OCI-M2 (cell line): ENCODE measurements around the gene TNK2.

ENCODE experiments used
- DNase-seq: peaks from one replicate; lab custom pipeline; 2025; ENCODE audit not compliant: unreplicated experiment; lab: John Stamatoyannopoulos, UW

Gene TNK2

GRCh38 chr3:195854628-195855294, 53.6 kb downstream of the TNK2 start:
- DNase-seq: no peak

GRCh38 chr3:195853996-195854395, 54.4 kb downstream of the TNK2 start:
- DNase-seq: no peak

GRCh38 chr3:195853036-195853435, 55.3 kb downstream of the TNK2 start:
- no peak for DNase-seq

GRCh38 chr3:195850857-195851543, 57.4 kb downstream of the TNK2 start:
- DNase-seq: peak; percentile 58

- no peak for DNase-seq
These were observed 58.9 kb downstream of the TNK2 start for GRCh38 chr3:195849322-195850074.

GRCh38 chr3:195847055-195847950, 61.0 kb downstream of the TNK2 start:
- DNase-seq: no peak

- DNase-seq: no peak
These were observed 62.9 kb downstream of the TNK2 start for GRCh38 chr3:195845483-195845882.

- no peak for DNase-seq
These were observed 63.6 kb downstream of the TNK2 start for GRCh38 chr3:195844671-195845218.

- DNase-seq: no peak
These were observed 68.9 kb downstream of the TNK2 start for GRCh38 chr3:195839260-195840010.

- no peak for DNase-seq
These were observed 69.6 kb downstream of the TNK2 start for GRCh38 chr3:195838714-195839113.

GRCh38 chr3:195836476-195837135, 71.7 kb downstream of the TNK2 start:
- DNase-seq: no peak

- no peak for DNase-seq
These were observed 72.6 kb downstream of the TNK2 start for GRCh38 chr3:195835791-195836190.

- no peak for DNase-seq
These were observed 73.4 kb downstream of the TNK2 start for GRCh38 chr3:195834675-195835583.

- DNase-seq: no peak
These were observed 78.5 kb downstream of the TNK2 start for GRCh38 chr3:195829897-195830254.

GRCh38 chr3:195828762-195829161, 79.6 kb downstream of the TNK2 start:
- DNase-seq: no peak

- no peak for DNase-seq
These were observed 82.2 kb downstream of the TNK2 start for GRCh38 chr3:195825857-195826804.

GRCh38 chr3:195825191-195825588, 83.2 kb downstream of the TNK2 start:
- no peak for DNase-seq
